GM10248 (cell line): Measurements from ENCODE around the gene TNFAIP8.

Experiments
- CTCF ChIA-PET: fragments of 300-600 bp; sonication (Branson Sonifier 250); formaldehyde crosslinking; extraction: SDS; loops from one replicate; lab custom pipeline; 2021; ENCODE audit warnings: antibody characterized with exemption; lab: Yijun Ruan, JAX
- POLR2A ChIA-PET: fragments of 350-650 bp; sonication (Branson Sonifier 250); formaldehyde crosslinking; extraction: SDS; loops from one replicate; lab custom pipeline; 2020; ENCODE audit warnings: antibody characterized with exemption; lab: Yijun Ruan, JAX
- DNase-seq: peaks from one replicate; pipeline ENCODE4 v3.0.0; 2012; ENCODE audit errors: extremely low spot score
- TF ChIP-seq, protein P1 (sequence below): IDR thresholded peaks from 2 replicates; pipeline ENCODE4 v1.5.1; 2012; ENCODE audit warnings: mild to moderate bottlenecking, low read depth; ENCODE audit errors: extremely low read depth, missing control alignments, control extremely low read depth

TNFAIP8 gene

DNA sequence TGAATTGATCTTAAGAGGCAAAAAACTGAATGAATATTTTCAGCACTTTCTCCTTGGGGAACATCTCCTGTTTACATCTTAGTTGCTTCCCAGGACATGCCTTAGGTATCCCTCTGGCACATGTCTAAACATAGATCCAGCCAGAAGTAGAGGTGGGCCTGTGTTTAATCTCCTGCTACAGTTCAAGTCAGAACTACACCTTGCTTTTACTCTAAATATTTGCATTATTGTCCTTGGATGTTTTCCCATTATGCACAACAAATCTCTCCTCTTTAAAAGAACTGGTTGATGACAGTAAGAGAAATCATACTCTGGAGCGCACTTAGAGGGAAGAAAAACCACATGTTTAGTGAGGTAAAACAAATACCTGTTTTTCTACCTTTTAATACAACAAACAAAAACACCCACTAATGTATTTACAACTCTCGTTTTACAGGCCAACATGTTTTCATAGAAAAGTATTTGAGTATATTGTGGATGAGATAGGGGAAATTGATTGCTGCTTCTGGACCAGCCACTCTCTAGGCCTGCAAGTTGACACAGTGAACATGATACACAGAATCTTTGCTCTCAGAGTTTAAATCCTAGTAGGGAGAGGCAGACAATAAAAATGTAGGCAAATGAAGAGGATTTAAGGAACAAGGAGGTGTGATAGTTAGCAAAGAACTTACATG, 32.3 kb downstream of the TNFAIP8 start:
- TF ChIP-seq, protein P1, sequence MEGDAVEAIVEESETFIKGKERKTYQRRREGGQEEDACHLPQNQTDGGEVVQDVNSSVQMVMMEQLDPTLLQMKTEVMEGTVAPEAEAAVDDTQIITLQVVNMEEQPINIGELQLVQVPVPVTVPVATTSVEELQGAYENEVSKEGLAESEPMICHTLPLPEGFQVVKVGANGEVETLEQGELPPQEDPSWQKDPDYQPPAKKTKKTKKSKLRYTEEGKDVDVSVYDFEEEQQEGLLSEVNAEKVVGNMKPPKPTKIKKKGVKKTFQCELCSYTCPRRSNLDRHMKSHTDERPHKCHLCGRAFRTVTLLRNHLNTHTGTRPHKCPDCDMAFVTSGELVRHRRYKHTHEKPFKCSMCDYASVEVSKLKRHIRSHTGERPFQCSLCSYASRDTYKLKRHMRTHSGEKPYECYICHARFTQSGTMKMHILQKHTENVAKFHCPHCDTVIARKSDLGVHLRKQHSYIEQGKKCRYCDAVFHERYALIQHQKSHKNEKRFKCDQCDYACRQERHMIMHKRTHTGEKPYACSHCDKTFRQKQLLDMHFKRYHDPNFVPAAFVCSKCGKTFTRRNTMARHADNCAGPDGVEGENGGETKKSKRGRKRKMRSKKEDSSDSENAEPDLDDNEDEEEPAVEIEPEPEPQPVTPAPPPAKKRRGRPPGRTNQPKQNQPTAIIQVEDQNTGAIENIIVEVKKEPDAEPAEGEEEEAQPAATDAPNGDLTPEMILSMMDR: no peak
- DNase-seq: no peak
- POLR2A ChIA-PET: no interaction called here
- CTCF ChIA-PET: no interaction called here

DNA sequence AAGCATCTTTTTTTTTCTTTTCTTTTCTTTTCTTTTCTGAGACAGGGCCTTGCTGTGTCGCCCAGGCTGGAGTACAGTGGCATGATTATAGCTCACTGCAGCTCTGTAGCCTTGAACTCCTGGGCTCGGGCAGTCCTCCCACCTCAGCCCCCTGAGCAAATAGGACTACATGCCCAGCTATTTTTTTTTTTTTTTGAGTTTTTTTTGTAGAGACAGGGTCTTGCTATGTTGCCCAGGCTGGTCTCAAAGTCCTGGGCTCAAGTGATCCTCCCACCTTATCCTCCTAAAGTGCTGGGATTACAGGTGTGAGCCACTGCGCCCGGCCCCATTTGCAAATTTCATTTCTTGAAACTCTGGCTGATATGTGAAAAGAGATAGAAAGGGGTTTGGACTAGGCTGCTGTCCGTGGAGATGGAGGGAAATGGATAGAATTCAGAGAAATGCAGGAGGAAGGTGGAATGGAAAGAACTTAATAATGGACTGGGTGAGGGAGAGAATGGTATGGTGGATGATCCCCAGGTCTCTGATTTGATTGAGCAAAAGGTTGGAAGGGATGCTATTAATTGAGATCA, 32.9 kb downstream of the TNFAIP8 start:
- DNase-seq: no peak
- ChIA-PET CTCF (interaction anchor here (1.0 to 1.6 kb wide), 5 partner anchors 14 to 400 kb away, joined by 3 to 6 read pairs (median 3); partner anchors contain the start of gene DTWD2), POLR2A (no interaction called here)
- TF ChIP-seq, protein P1: no peak

DNA sequence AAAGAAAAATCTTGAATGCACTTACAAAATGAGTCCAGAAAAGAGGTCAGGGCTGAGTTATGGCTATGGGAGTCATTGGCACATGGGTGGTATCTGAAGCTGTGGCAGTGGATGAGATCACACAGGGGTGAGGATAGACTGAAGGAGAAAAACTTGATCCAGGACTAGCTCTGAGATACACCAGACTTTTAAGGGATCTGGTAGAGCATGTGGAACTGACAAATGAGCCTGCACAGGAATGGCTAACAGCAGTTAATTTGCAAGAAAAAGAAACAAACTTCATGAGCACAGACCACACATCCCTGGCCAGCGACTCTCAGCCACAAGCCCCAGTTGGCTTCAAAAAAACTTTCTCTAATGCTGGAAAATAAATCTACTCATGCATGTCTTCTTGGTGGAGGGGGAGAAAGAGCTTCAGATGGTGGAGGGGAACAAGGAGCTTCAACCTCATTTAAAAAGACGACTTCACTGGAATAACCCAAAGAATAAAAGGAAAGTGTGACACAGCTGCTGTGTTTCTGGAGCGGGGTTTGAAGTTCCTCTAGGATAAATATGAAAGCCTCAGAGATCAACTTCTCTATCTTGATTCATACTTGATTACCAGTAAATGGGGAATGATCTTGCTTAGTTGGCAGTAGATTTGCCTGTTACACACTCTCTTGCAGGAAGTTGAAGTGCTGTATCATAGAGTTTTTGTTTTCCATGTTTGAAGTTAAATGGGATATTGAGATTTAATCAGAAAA, 33.6 kb downstream of the TNFAIP8 start:
- TF ChIP-seq, protein P1: no peak
- ChIA-PET CTCF (interaction anchor here (0.8 to 2.0 kb wide), 9 partner anchors 9 to 401 kb away, joined by 3 to 17 read pairs (median 3); partner anchors contain the start of gene DTWD2), POLR2A (no interaction called here)
- no peak for DNase-seq

DNA sequence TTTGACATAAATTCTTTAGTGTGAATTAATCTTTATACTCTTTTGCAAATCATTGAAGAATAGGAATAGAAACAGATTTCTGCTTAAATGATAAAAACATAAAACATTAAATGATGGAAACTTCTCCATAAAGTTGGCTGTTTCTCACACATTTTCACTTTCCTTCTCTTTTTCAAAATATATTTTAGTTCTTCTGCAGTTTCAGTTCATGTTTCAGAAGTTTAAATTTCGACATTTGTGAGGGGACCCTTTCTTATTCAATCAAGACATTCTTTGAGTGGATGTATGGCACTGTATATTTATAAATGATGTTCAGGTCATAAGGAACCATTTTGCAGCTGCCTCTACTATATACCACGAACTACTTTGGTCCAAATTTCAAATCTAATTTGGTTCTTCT, 34.6 kb downstream of the TNFAIP8 start:
- CTCF ChIA-PET: interaction anchor here (0.7 to 2.0 kb wide), 5 partner anchors 10 to 402 kb away, joined by 3 to 17 read pairs (median 4); partner anchors contain the start of gene DTWD2
- TF ChIP-seq, protein P1: no peak
- no peak for DNase-seq
- POLR2A ChIA-PET: no interaction called here

DNA sequence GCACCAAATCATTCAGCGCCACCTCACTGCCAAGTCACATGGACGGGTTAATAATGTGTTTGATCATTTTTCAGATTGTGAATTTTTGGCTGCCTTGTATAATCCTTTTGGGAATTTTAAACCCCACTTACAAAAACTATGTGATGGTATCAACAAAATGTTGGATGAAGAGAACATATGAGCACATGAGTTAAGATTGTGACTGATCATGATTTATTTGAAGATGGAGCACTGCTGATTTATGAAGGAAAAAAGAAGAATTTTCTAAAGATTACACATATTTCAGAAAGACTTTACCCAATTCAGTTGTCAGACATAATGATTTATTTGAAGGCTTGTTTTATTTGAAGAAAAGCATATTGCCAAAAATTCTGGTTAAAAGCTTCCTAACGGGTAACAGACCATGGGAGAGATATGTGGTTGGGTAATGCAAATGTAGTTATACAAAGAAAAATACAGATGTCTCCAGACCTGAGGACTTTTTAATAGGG, 37.4 kb downstream of the TNFAIP8 start:
- ChIA-PET POLR2A (no interaction called here), CTCF (interaction anchor here (1.0 to 2.9 kb wide), 4 partner anchors 9 to 405 kb away, joined by 3 to 12 read pairs (median 4); partner anchors contain the start of gene DTWD2)
- DNase-seq: no peak
- TF ChIP-seq, protein P1: no peak

DNA sequence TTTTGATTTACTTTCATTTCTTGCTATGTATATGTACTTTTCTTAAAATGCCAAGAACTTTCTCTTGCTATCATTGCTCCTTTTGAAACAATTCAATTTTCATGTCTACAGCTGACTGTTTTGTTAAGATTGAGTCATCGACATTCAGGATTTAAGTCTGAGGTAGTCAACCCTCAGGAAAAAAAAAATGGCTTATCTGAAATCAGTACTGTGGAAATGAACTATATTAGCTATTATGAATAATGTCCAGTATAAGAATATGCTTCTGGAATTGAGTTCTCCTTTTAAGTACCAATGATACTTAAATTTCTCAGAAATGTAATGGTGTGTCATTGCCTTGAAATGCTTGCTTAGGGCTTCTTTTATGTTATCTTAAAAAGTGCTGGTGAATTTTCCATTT, 37.9 kb downstream of the TNFAIP8 start:
- CTCF ChIA-PET: interaction anchor here (1.0 to 2.9 kb wide), 3 partner anchors 9 to 406 kb away, joined by 3 to 12 read pairs (median 5); partner anchors contain the start of gene DTWD2
- no peak for DNase-seq
- POLR2A ChIA-PET: interaction anchor here (0.6 kb wide), 1 partner anchor 30 kb away, joined by 3 read pairs; no protein-coding TSS in a partner anchor
- TF ChIP-seq, protein P1: no peak
